Fibroblast of the aortic adventitia (primary cell): ENCODE data around the gene VASP. TPM values are rescaled to one million over a fixed set of nuclear protein-coding genes. Genes with fewer than 3 reads are reported as not detected.

Source experiments
- DNase-seq: peaks from one replicate; pipeline ENCODE4 v3.0.0-alpha.2; 2010; ENCODE audit warnings: low read depth
- H3K4me3 ChIP-seq: 2 replicates; pipeline ENCODE4 v1.5.1; 2011; ENCODE audit warnings: low read depth, mild to moderate bottlenecking, control low read depth, low read length, moderate library complexity
- CTCF ChIP-seq: IDR thresholded peaks from 2 replicates; pipeline ENCODE4 v1.5.1; 2011; ENCODE audit warnings: mild to moderate bottlenecking, low read length, control low read depth, inconsistent platforms; ENCODE audit not compliant: insufficient read depth
- total RNA-seq: library from RNA; depleted of rRNA; stranded (reverse); fragments of >200 nt; gene quantifications from 2 replicates; pipeline ENCODE4 v1.2.3, GENCODE V29; 2012; ENCODE audit warnings: low replicate concordance

VASP gene
- total RNA-seq, 1 donor = 33.3 TPM

GRCh38 chr19:45554481-45554880 is 47.2 kb downstream of the VASP start:
- no peak for TF ChIP-seq CTCF
- no peak overlapping the region for H3K4me3 ChIP-seq
- DNase-seq = no peak

DNA sequence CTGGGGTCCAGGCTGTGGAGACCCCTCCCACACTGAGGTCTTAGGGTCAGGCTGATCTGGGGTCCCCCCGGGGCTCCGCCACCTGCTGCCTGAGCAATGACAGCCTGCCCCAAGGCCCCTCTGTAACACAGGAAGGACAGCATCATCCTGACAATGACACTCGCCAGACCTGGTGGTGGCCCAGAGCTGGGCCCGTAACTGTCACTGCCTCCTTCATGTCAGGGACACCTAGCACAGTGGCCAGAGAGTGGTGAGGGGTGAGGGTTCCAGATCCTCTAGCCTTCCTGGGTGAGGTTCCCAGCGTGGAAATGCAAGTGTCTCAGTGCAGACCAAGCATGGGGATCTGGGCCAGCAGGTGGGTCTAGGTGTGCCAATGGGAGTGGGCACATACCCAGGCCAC is 49.6 kb downstream of the VASP start:
- TF ChIP-seq CTCF = no peak
- DNase-seq = no peak

DNA sequence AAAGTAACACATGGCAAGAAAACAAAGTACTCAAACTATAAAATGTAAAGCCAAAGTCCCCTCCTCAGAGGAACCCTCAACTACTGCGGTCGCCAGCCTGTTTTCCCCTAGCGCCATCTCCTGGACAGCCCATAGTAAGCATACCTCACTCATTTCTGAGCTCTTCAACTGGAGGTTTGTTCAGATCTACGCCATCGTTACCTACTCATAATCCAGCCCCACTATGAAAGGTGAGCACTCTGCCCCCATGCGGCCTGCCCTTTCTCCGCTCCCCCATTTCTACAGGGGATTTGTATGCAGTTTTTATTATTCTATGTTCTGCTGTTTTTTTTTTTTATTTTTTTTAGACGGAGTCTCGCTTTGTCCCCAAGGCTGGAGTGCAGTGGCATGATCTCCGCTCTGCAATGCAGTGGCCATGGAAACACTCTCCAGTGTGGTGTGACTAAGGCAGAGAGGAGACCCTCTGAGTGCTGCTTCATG is 51.2 kb downstream of the VASP start:
- DNase-seq = peak; percentile 43
- TF ChIP-seq CTCF = peak; percentile 75
- no peak overlapping the region for H3K4me3 ChIP-seq

More for the DNA sequence above, 49.6 kb downstream of the VASP start:
- no peak overlapping the region for H3K4me3 ChIP-seq

GRCh38 chr19:45560038-45560437 is 52.8 kb downstream of the VASP start:
- H3K4me3 ChIP-seq = no peak overlapping the region
- DNase-seq = no peak
- no peak for TF ChIP-seq CTCF

DNA sequence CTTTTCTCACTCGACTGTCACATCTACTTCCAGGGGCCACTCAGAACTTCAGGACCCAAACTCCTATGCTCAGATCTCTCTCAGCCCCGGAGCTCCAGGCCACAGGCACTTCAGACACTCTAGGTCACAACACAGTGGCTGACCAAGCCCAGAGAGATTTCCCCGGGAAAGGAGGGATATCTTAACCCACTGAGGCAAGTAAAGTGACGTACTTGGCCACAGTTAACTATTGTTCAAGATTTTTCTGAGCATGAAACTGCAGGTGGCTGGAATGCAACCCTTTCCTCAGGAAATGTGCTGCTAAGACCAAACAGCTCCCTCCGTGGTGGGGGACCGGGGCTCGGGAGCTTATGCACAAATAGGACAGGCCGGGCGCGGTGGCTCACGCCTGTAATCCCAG is 53.4 kb downstream of the VASP start:
- H3K4me3 ChIP-seq = no peak overlapping the region
- DNase-seq = no peak
- no peak for TF ChIP-seq CTCF

DNA sequence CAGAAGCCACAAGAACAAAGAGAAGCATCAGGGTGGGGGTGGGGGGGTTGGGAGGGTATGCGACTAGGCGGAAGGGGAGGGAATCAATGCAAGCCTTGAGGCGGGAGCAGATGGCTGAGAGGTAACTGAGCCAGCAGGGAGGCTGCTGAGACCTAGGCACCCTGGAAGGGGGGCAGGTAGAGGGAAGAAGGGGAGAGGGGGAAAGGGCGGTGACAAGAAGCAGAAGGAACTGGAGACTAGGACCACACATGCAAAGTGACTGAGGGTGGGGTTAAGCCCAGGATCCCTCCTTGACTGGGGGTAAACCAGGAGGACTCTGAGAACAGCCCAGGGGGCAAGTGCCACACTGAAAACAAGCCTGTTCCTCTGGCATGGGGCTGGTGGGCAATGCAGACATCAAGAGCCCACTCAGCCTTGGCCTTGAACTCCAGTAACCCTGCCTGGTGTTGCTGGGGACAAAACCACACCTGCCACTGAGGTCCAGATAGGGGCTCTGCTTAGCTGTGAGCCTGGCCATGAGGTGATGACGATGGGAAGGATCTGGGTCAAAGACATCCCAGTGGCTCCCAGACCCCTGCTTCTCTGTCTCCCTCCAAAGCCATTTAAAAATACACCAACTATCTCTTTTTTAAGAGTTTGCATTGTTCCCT is 57.0 kb downstream of the VASP start:
- no peak for TF ChIP-seq CTCF
- H3K4me3 ChIP-seq = no peak overlapping the region
- DNase-seq = no peak

DNA sequence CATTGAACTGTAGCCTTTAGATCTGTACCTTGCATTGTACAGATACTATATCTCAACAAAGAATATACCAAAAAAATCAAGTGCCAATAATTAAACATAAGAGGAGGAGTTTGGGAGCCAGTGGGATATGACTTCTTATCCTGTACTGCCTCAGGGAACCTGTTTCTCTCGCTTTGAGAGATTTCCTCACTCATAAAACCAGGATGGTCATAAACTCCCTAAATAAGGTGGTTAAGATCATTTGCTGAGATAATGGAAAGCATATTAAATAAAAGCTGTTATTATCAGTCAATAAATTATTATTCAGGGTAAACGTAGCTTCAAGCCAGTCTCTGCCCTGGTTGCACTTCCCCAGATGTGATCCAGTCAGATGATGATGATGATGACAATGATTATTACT is 60.3 kb downstream of the VASP start:
- no peak overlapping the region for H3K4me3 ChIP-seq
- no peak for DNase-seq
- TF ChIP-seq CTCF = no peak
